Left lung (tissue), 10 donors: ENCODE results near the gene RFX2. TPM values are rescaled to one million over a fixed set of nuclear protein-coding genes. Genes with fewer than 3 reads are reported as not detected.
A peak's percentile ranks its signal among the peaks of the same experiment; 100 is the strongest.

Experiments
- ATAC-seq: fragments of 200-7000 bp; cut with Tn5 transposase; one replicate; pipeline ENCODE4 v1.9.1; 2020; ENCODE audit warnings: moderate library complexity
- DNase-seq, 4 donors: peaks; one replicate each; pipeline ENCODE4 v3.0.0-alpha.2; 2013 to 2020
- H3K27ac ChIP-seq, 2 donors: fragments of 200-600 bp; sonication (generic) in 1 of 2; one replicate each; pipeline versions ENCODE4 v1.5.0 to v1.8.0; 2020 to 2021
- H3K27me3 ChIP-seq, 2 donors: fragments of 200-600 bp; sonication (generic) in 1 of 2; one replicate each; pipeline versions ENCODE4 v1.5.0 to v1.8.0; 2020 to 2021
- H3K36me3 ChIP-seq, 2 donors: fragments of 200-600 bp; sonication (generic) in 1 of 2; one replicate each; pipeline versions ENCODE4 v1.5.0 to v1.8.0; 2020 to 2021
- H3K4me1 ChIP-seq, 2 donors: fragments of 200-600 bp; one replicate each; pipeline ENCODE4 v1.8.0; 2021
- H3K4me3 ChIP-seq, 2 donors: fragments of 200-600 bp; sonication (generic) in 1 of 2; one replicate each; pipeline versions ENCODE4 v1.5.0 to v1.8.0; 2020 to 2021; ENCODE audit warnings: mild to moderate bottlenecking in 1 of 2
- H3K9me3 ChIP-seq, 2 donors: fragments of 200-600 bp; sonication (generic) in 1 of 2; one replicate each; pipeline versions ENCODE4 v1.5.0 to v1.8.0; 2020 to 2021
- intact Hi-C, 2 donors: fragments of 100-400 bp; cut with DNase I; formaldehyde crosslinking; loops; one replicate each; pipeline versions ENCODE4 v1.11.2 to v1.14.2; 2022
- polyA plus RNA-seq, 6 donors: library from polyadenylated mRNA; unstranded; fragments of 120-200 nt; gene quantifications; one replicate each; pipeline ENCODE4 v1.2.1, GENCODE V29; 2013; ENCODE audit not compliant: insufficient read length in 6 of 6
- total RNA-seq, 2 donors: library from RNA; stranded (reverse); fragmentation: NEBNext Ultra II Directional; extraction: Animal tissue kit (Norgen Biotek cat#: 25700); gene quantifications; one replicate each; pipeline ENCODE4 v1.2.1, GENCODE V29; 2021
- TF ChIP-seq, protein P1 (sequence below), 2 donors: fragments of 200-600 bp; sonication (generic) in 1 of 2; IDR thresholded peaks; one replicate each; pipeline versions ENCODE4 v1.5.0 to v1.8.0; 2021; ENCODE audit warnings: antibody characterized with exemption in 2 of 2
- donor health status: DM: no; HTN: yes; CAD: no.
- donor health status: DM: no; HTN: no; CAD: no.

Gene RFX2
- total and polyA plus RNA-seq, 8 donors = 12.7 to 18.8 (median 16.5) TPM

DNA sequence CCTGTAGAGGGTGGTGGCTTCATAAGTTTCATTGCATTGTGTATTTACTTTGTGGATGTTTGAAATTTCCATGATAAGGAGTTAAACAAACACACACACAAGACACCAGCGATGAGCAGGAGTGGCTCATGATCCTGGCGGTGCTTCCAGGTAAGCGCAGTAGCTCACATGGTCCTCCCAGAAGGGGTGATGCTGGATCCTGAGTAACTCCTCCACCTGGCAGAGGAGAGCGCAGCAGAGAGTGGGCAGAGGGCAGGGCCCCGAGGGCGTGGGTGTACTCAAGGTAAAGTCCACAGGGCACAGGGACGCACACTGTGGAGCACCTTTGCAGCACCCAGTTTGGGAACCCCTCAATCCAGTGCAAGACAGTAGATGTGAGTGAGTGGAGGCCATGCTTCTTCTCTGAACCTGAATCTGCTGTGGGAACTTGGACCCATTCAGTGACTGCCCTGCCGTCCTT lies 54.0 kb downstream of the RFX2 start:
- ATAC-seq = peak; percentile 2
- peak in 1 of 4 donors; percentile 65 for DNase-seq
- Histone ChIP-seq H3K27ac (peak overlapping the region; percentile 94 to 99), H3K27me3 (no peaks in the 10 kb centered on the region), H3K9me3 (no peaks in the 10 kb centered on the region), H3K4me3 (no peak overlapping the region), H3K36me3 (no peaks in the 10 kb centered on the region), H3K4me1 (peaks cover 36 to 56% of the 10 kb centered on the region in 2 donors)
- intact Hi-C loops = loop anchor here in 1 of 2 donors (10.0 kb wide), 1 partner anchor 68 kb away; no protein-coding TSS in a partner anchor
- TF ChIP-seq, protein P1, sequence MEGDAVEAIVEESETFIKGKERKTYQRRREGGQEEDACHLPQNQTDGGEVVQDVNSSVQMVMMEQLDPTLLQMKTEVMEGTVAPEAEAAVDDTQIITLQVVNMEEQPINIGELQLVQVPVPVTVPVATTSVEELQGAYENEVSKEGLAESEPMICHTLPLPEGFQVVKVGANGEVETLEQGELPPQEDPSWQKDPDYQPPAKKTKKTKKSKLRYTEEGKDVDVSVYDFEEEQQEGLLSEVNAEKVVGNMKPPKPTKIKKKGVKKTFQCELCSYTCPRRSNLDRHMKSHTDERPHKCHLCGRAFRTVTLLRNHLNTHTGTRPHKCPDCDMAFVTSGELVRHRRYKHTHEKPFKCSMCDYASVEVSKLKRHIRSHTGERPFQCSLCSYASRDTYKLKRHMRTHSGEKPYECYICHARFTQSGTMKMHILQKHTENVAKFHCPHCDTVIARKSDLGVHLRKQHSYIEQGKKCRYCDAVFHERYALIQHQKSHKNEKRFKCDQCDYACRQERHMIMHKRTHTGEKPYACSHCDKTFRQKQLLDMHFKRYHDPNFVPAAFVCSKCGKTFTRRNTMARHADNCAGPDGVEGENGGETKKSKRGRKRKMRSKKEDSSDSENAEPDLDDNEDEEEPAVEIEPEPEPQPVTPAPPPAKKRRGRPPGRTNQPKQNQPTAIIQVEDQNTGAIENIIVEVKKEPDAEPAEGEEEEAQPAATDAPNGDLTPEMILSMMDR (IDR thresholded peaks at IDR 0.05) = no peak

- intact Hi-C loops = loop anchor here in 1 of 2 donors (10.0 kb wide), 1 partner anchor 70 kb away; no protein-coding TSS in a partner anchor
- Histone ChIP-seq H3K27ac (peak overlapping the region in 1 of 2 donors; percentile 99), H3K36me3 (no peaks in the 10 kb centered on the region), H3K27me3 (no peaks in the 10 kb centered on the region), H3K4me3 (no peak overlapping the region), H3K9me3 (no peaks in the 10 kb centered on the region), H3K4me1 (peaks cover 28 to 45% of the 10 kb centered on the region in 2 donors)
- TF ChIP-seq, protein P1 (IDR thresholded peaks at IDR 0.05) = no peak
- DNase-seq (no peak), ATAC-seq (no peak)
These were observed 55.1 kb downstream of the RFX2 start for GRCh38 chr19:6055013-6055795.

- DNase-seq (peak; percentile 76 to 90 (median 82)), ATAC-seq (peak; percentile 98)
- Histone ChIP-seq H3K9me3 (no peaks in the 10 kb centered on the region), H3K4me1 (peaks cover 11 to 21% of the 10 kb centered on the region in 2 donors), H3K27ac (no peak overlapping the region), H3K36me3 (peaks cover 0 to 12% of the 10 kb centered on the region in 2 donors), H3K27me3 (no peaks in the 10 kb centered on the region), H3K4me3 (no peak overlapping the region)
- intact Hi-C loops = loop anchor here in 1 of 2 donors (2.0 kb wide), 1 partner anchor 76 kb away; no protein-coding TSS in a partner anchor
- TF ChIP-seq, protein P1 (IDR thresholded peaks at IDR 0.05) = peak; percentile 83 to 89
These were observed 61.4 kb downstream of the RFX2 start for GRCh38 chr19:6048793-6049405.

GRCh38 chr19:6048348-6048747 lies 62.0 kb downstream of the RFX2 start:
- no peak overlapping the region for H3K4me3 ChIP-seq
- ATAC-seq (peak; percentile 36), DNase-seq (no peak)
- peaks cover 0 to 17% of the 10 kb centered on the region in 2 donors for H3K36me3 ChIP-seq
- TF ChIP-seq, protein P1 (IDR thresholded peaks at IDR 0.05) = no peak
- H3K4me1 ChIP-seq = peaks cover 11 to 21% of the 10 kb centered on the region in 2 donors
- no peak overlapping the region for H3K27ac ChIP-seq
- intact Hi-C loops = loop anchor here in 1 of 2 donors (2.0 kb wide), 1 partner anchor 76 kb away; no protein-coding TSS in a partner anchor
- no peaks in the 10 kb centered on the region for H3K9me3 ChIP-seq
- no peaks in the 10 kb centered on the region for H3K27me3 ChIP-seq
